Right kidney (tissue), 1 donor: ENCODE measurements around the gene ZNF503.

Experiments used
- DNase-seq: peaks from one replicate; pipeline ENCODE4 v3.0.0-alpha.2; 2016

The ZNF503 gene

GRCh38 chr10:75407713-75408508 is 6.3 kb upstream of the ZNF503 start:
- DNase-seq, result peak; percentile 96

GRCh38 chr10:75407224-75407712 is 5.7 kb upstream of the ZNF503 start:
- peak; percentile 80 for DNase-seq

- peak; percentile 66 for DNase-seq
Observed at GRCh38 chr10:75406462-75407223, 5.1 kb upstream of the ZNF503 start.

- no peak for DNase-seq
Observed at GRCh38 chr10:75405598-75406461, 4.3 kb upstream of the ZNF503 start.

GRCh38 chr10:75404815-75405597 is 3.4 kb upstream of the ZNF503 start:
- peak; percentile 92 for DNase-seq

- DNase-seq, result peak; percentile 89
Observed at GRCh38 chr10:75403939-75404814, 2.6 kb upstream of the ZNF503 start.

- DNase-seq, result peak; percentile 90
Observed at GRCh38 chr10:75403144-75403938, 1.8 kb upstream of the ZNF503 start.

GRCh38 chr10:75402486-75403143 is 1.1 kb upstream of the ZNF503 start:
- DNase-seq, result peak; percentile 85

- peak; percentile 67 for DNase-seq
Observed at GRCh38 chr10:75400771-75401568, 594 bp downstream of the ZNF503 start.

- DNase-seq, result peak; percentile 81
Observed at GRCh38 chr10:75400163-75400770, 1.3 kb downstream of the ZNF503 start.

- no peak for DNase-seq
Observed at GRCh38 chr10:75399461-75400162, 2.0 kb downstream of the ZNF503 start.

GRCh38 chr10:75398692-75399460 is 2.7 kb downstream of the ZNF503 start:
- peak; percentile 85 for DNase-seq

- no peak for DNase-seq
Observed at GRCh38 chr10:75398200-75398691, 3.3 kb downstream of the ZNF503 start.

- peak; percentile 69 for DNase-seq
Observed at GRCh38 chr10:75397496-75398199, 3.9 kb downstream of the ZNF503 start.
